IMR-90 (cell line): Measurements from ENCODE around the gene CFAP58. TPM values are rescaled to one million over a fixed set of nuclear protein-coding genes. Genes with fewer than 3 reads are reported as not detected.

ENCODE experiments used
- ATAC-seq: fragments of 200-7000 bp; cut with Tn5 transposase; 2 replicates; pipeline ENCODE4 v1.9.1; 2020; ENCODE audit warnings: low read depth, mild to moderate bottlenecking, moderate library complexity
- BruUV-seq: library from RNA; stranded (reverse); fragments of 400-500 nt; replicated peaks from 2 replicates; lab custom pipeline; 2021; lab: Mats Ljungman, UMichigan
- CTCF ChIA-PET: fragments of 300-600 bp; formaldehyde crosslinking; extraction: SDS; loops from one replicate; lab custom pipeline; 2021; ENCODE audit warnings: antibody characterized with exemption; lab: Yijun Ruan, JAX
- POLR2A ChIA-PET: fragments of 300-600 bp; sonication (Branson Sonifier 250); formaldehyde crosslinking; loops from one replicate; lab custom pipeline; 2022; ENCODE audit warnings: antibody characterized with exemption; ENCODE audit not compliant: unreplicated experiment; lab: Charles Lee
- DNase-seq: peaks from one replicate; pipeline ENCODE4 v3.0.0; 2013
- H2AFZ ChIP-seq: replicated peaks from 2 replicates; pipeline ENCODE3; 2013; ENCODE audit warnings: low read length, mild to moderate bottlenecking; ENCODE audit not compliant: poor library complexity
- H2AK5ac ChIP-seq: 2 replicates; pipeline ENCODE4 v1.6.1; 2013; ENCODE audit warnings: low read depth, low read length, inconsistent platforms
- H2AK9ac ChIP-seq: replicated peaks from 2 replicates; pipeline ENCODE3; 2013; ENCODE audit warnings: mild to moderate bottlenecking, low read depth, low read length, moderate library complexity; ENCODE audit not compliant: poor library complexity
- H2BK120ac ChIP-seq: 2 replicates; pipeline ENCODE4 v1.6.1; 2013; ENCODE audit warnings: low read depth, low read length, inconsistent platforms
- H2BK15ac ChIP-seq: 3 replicates; pipeline ENCODE4 v1.6.1; 2013; ENCODE audit warnings: low read depth, low read length, inconsistent platforms
- H2BK20ac ChIP-seq: 2 replicates; pipeline ENCODE4 v1.6.1; 2013; ENCODE audit warnings: low read depth, mild to moderate bottlenecking, inconsistent platforms, low read length, moderate library complexity
- H2BK5ac ChIP-seq: 2 replicates; pipeline ENCODE4 v1.6.1; 2013; ENCODE audit warnings: mild to moderate bottlenecking, low read depth, low read length, inconsistent platforms; ENCODE audit not compliant: poor library complexity, severe bottlenecking
- H3K14ac ChIP-seq: replicated peaks from 2 replicates; pipeline ENCODE4 v1.6.1; 2013; ENCODE audit warnings: low read depth, low read length, inconsistent platforms
- H3K18ac ChIP-seq: 2 replicates; pipeline ENCODE4 v1.6.1; 2013; ENCODE audit warnings: low read depth, low read length, control low read depth
- H3K23ac ChIP-seq: 2 replicates; pipeline ENCODE4 v1.6.1; 2013; ENCODE audit warnings: low read depth, low read length, inconsistent platforms
- H3K27ac ChIP-seq: 2 replicates; pipeline ENCODE4 v1.5.1; 2013; ENCODE audit warnings: mild to moderate bottlenecking, control low read depth, low read length; ENCODE audit not compliant: insufficient read depth
- H3K27me3 ChIP-seq: 2 replicates; pipeline ENCODE4 v1.6.1; 2013; ENCODE audit warnings: low read length; ENCODE audit not compliant: control insufficient read depth, insufficient read depth
- H3K36me3 ChIP-seq: 2 replicates; pipeline ENCODE4 v1.6.1; 2013; ENCODE audit warnings: low read length, mixed read lengths; ENCODE audit not compliant: control insufficient read depth, insufficient read depth
- H3K4ac ChIP-seq: 2 replicates; pipeline ENCODE4 v1.6.1; 2013; ENCODE audit warnings: low read depth, low read length, inconsistent platforms
- H3K4me1 ChIP-seq: 2 replicates; pipeline ENCODE4 v1.6.1; 2013; ENCODE audit warnings: low read length, mixed read lengths; ENCODE audit not compliant: control insufficient read depth, insufficient read depth
- H3K4me2 ChIP-seq: 2 replicates; pipeline ENCODE4 v1.6.1; 2013; ENCODE audit warnings: low read depth, mild to moderate bottlenecking, control low read depth, low read length, moderate library complexity
- H3K4me3 ChIP-seq: 2 replicates; pipeline ENCODE4 v1.5.1; 2013; ENCODE audit warnings: low read depth, mild to moderate bottlenecking, control low read depth, low read length, moderate library complexity; ENCODE audit not compliant: insufficient read depth
- H3K56ac ChIP-seq: 2 replicates; pipeline ENCODE4 v1.6.1; 2013; ENCODE audit warnings: low read length, inconsistent platforms; ENCODE audit not compliant: insufficient read depth; ENCODE audit errors: extremely low read depth
- H3K79me1 ChIP-seq, 2 experiments: 2 replicates each; pipeline ENCODE4 v1.6.1; 2013; ENCODE audit warnings: low read length in 2 of 2, inconsistent platforms in 1 of 2, low read depth in 1 of 2
- H3K9ac ChIP-seq: 2 replicates; pipeline ENCODE4 v1.6.1; 2013; ENCODE audit warnings: low read depth, low read length, control low read depth
- H3K9me1 ChIP-seq: 2 replicates; pipeline ENCODE4 v1.6.1; 2013; ENCODE audit warnings: low read length, inconsistent platforms; ENCODE audit not compliant: insufficient read depth
- H3K9me3 ChIP-seq: 2 replicates; pipeline ENCODE4 v1.6.1; 2013; ENCODE audit warnings: low read length; ENCODE audit not compliant: control insufficient read depth, insufficient read depth
- H4K20me1 ChIP-seq: 2 replicates; pipeline ENCODE4 v1.6.1; 2013; ENCODE audit warnings: low read length, inconsistent platforms; ENCODE audit not compliant: insufficient read depth
- H4K5ac ChIP-seq: 2 replicates; pipeline ENCODE4 v1.6.1; 2013; ENCODE audit warnings: mild to moderate bottlenecking, low read depth, low read length, control low read depth
- H4K8ac ChIP-seq, 2 experiments: 2 replicates each; pipeline ENCODE4 v1.6.1; 2013; ENCODE audit warnings: low read depth in 2 of 2, low read length in 2 of 2, control low read depth in 1 of 2, inconsistent platforms in 1 of 2
- H4K91ac ChIP-seq: 2 replicates; pipeline ENCODE4 v1.6.1; 2013; ENCODE audit warnings: low read depth, low read length, inconsistent platforms; ENCODE audit not compliant: insufficient read depth
- BHLHE40 ChIP-seq: fragments of 150-350 bp; IDR thresholded peaks from 2 replicates; pipeline ENCODE4 v1.6.1; 2016; ENCODE audit warnings: mild to moderate bottlenecking, low read depth, low read length
- CEBPB ChIP-seq: IDR thresholded peaks from 2 replicates; pipeline ENCODE4 v1.6.1; 2012; ENCODE audit warnings: low read depth, low read length, improper control_type of control experiment
- CHD1 ChIP-seq: IDR thresholded peaks from 2 replicates; pipeline ENCODE4 v1.6.1; 2012; ENCODE audit warnings: low read depth, low read length, improper control_type of control experiment
- CTCF ChIP-seq: conservative IDR thresholded peaks from 2 replicates; pipeline ENCODE4 v1.5.1; 2012; ENCODE audit warnings: mild to moderate bottlenecking, low read depth, low read length, improper control_type of control experiment
- FOS ChIP-seq: fragments of 150-350 bp; IDR thresholded peaks from 2 replicates; pipeline ENCODE4 v1.6.1; 2016; ENCODE audit warnings: low read depth, low read length
- MAFK ChIP-seq: IDR thresholded peaks from 2 replicates; pipeline ENCODE4 v1.6.1; 2012; ENCODE audit warnings: low read depth, low read length, improper control_type of control experiment
- MAZ ChIP-seq: IDR thresholded peaks from 2 replicates; pipeline ENCODE4 v1.6.1; 2012; ENCODE audit warnings: low read depth, mild to moderate bottlenecking, low read length, improper control_type of control experiment, moderate library complexity, borderline replicate concordance
- MXI1 ChIP-seq: IDR thresholded peaks from 2 replicates; pipeline ENCODE4 v1.6.1; 2012; ENCODE audit warnings: low read depth, mild to moderate bottlenecking, low read length, moderate library complexity, borderline replicate concordance
- POLR2A ChIP-seq: IDR thresholded peaks from 2 replicates; pipeline ENCODE4 v1.6.1; 2012; ENCODE audit warnings: mild to moderate bottlenecking, low read depth, low read length
- RAD21 ChIP-seq: IDR thresholded peaks from 2 replicates; pipeline ENCODE4 v1.6.1; 2012; ENCODE audit warnings: low read length, improper control_type of control experiment
- RCOR1 ChIP-seq: IDR thresholded peaks from 2 replicates; pipeline ENCODE4 v1.6.1; 2012; ENCODE audit warnings: mild to moderate bottlenecking, low read length, improper control_type of control experiment; ENCODE audit not compliant: insufficient replicate concordance
- RFX5 ChIP-seq: IDR thresholded peaks from 2 replicates; pipeline ENCODE4 v1.8.0; 2012; ENCODE audit warnings: low read depth, mild to moderate bottlenecking, low read length, moderate library complexity
- SMC3 ChIP-seq: fragments of 150-350 bp; IDR thresholded peaks from 2 replicates; pipeline ENCODE4 v1.6.1; 2016; ENCODE audit warnings: low read depth, mild to moderate bottlenecking, antibody characterized with exemption, low read length, moderate library complexity
- USF2 ChIP-seq: fragments of 150-350 bp; IDR thresholded peaks from 2 replicates; pipeline ENCODE4 v1.6.1; 2017; ENCODE audit warnings: mild to moderate bottlenecking, antibody characterized with exemption, low read length, low read depth
- WGBS, 2 experiments: methylation state at CpG; one replicate each; pipeline versions ENCODE4 v1.1.5 to v1.1.7; 2013; ENCODE audit warnings: missing lambda C conversion rate in 2 of 2; ENCODE audit not compliant: insufficient read length in 1 of 2; ENCODE audit errors: extremely low coverage in 2 of 2; 5-methylcytosine and 5-hydroxymethylcytosine counted together
- dilution Hi-C: fragments of 300-500 bp; cut with HindIII; formaldehyde crosslinking; loops from one replicate; pipeline ENCODE4 v1.14.3; 2018; ENCODE audit warnings: low sequenced_read_pairs; ENCODE audit not compliant: unreplicated experiment
- in situ Hi-C: fragments of 300-500 bp; cut with MboI; formaldehyde crosslinking; loops from 3 replicates; pipeline ENCODE4 v1.14.3; 2019; ENCODE audit warnings: low sequenced_read_pairs, inconsistent platforms, mixed read lengths
- intact Hi-C: fragments of 100-400 bp; cut with micrococcal nuclease; formaldehyde crosslinking; loops from 2 replicates; pipeline ENCODE4 v1.10.0; 2022
- polyA plus RNA-seq, 3 experiments: library from polyadenylated mRNA; depleted of rRNA; stranded (reverse); fragments of >200 nt; gene quantifications; 2 replicates each; pipeline ENCODE4 v1.2.3, GENCODE V29; 2012; ENCODE audit warnings: low replicate concordance in 1 of 3
- total RNA-seq: library from RNA; depleted of rRNA; stranded (reverse); fragments of >200 nt; gene quantifications from 2 replicates; pipeline ENCODE4 v1.2.3, GENCODE V29; 2012

CFAP58 gene
- total and polyA plus RNA-seq, 2 of the 4 experiments (the other 2 are of a cell fraction), result 0.36 to 0.72 TPM

GRCh38 chr10:104349623-104350126, 4.0 kb upstream of the CFAP58 start:
- Histone ChIP-seq H4K5ac (no peak overlapping the region), H2BK5ac (no peak overlapping the region), H2AK5ac (peak overlapping the region; percentile 14; the same call in 1 of the 2 replicates), H3K9ac (no peak overlapping the region; the same call in 1 of the 2 replicates), H2AK9ac (peak overlapping the region; percentile 85), H3K56ac (peak overlapping the region; percentile 6; the same call in 1 of the 2 replicates), H3K4ac (peak overlapping the region; percentile 57; the same call in 1 of the 2 replicates), H3K23ac (peak overlapping the region; percentile 14; the same call in 1 of the 2 replicates), H3K79me1 (no peaks in the 10 kb centered on the region; a peak in 1 of 4 replicates), H3K9me1 (peaks cover 5% of the 10 kb centered on the region; the same call in 1 of the 2 replicates), H3K4me1 (peaks cover 7% of the 10 kb centered on the region; the same call in 1 of the 2 replicates), H2AFZ (peak overlapping the region; percentile 83), H2BK15ac (peak overlapping the region; percentile 24; the same call in 1 of the 3 replicates), H2BK20ac (peak overlapping the region; percentile 59), H2BK120ac (peak overlapping the region; percentile 58; the same call in 1 of the 2 replicates), H3K27me3 (peaks cover 3% of the 10 kb centered on the region; the same call in 1 of the 2 replicates), H3K4me3 (no peak overlapping the region), H3K14ac (peak overlapping the region; percentile 15), H4K8ac (peak overlapping the region in 1 of 2 experiments; percentile 50; a peak in 2 of 4 replicates), H4K91ac (peak overlapping the region; percentile 22), H3K27ac (no peak overlapping the region), H3K18ac (peak overlapping the region; percentile 10; the same call in 1 of the 2 replicates), H4K20me1 (no peaks in the 10 kb centered on the region), H3K4me2 (peak overlapping the region; percentile 41; the same call in 1 of the 2 replicates), H3K9me3 (no peaks in the 10 kb centered on the region), H3K36me3 (no peaks in the 10 kb centered on the region)
- ChIA-PET CTCF (interaction anchor here (0.7 to 1.3 kb wide), 4 partner anchors 51 to 74 kb away, joined by 3 to 5 read pairs (median 4); no protein-coding TSS in a partner anchor), POLR2A (no interaction called here)
- no TSS peak for BruUV-seq
- DNase-seq (peak; percentile 68), ATAC-seq (no peak)
- dilution Hi-C loops, result no loop called here
- in situ Hi-C loops, result loop anchor here (5.0 kb wide), 2 partner anchors 57 to 302 kb away; no protein-coding TSS in a partner anchor
- intact Hi-C loops, result loop anchor here (1.0 to 5.0 kb wide), 7 partner anchors 44 to 462 kb away; partner anchors contain the start of gene SFR1
- 20% methylated on average over 1 of the region's 5 CpGs; no CpG with 5 or more reads in 1 of the 2 experiments for WGBS, 2 experiments
- TF ChIP-seq CEBPB (peak; percentile 96), RFX5 (no peak), CTCF (no peak), POLR2A (no peak), SMC3 (no peak), MXI1 (no peak), RAD21 (no peak), MAFK (no peak), FOS (no peak), BHLHE40 (no peak), USF2 (no peak), RCOR1 (no peak), CHD1 (no peak), MAZ (no peak)
